Measurements from ENCODE around the gene NOP53. TPM values are rescaled to one million over a fixed set of nuclear protein-coding genes. Genes with fewer than 3 reads are reported as not detected.

The NOP53 gene
- total RNA-seq, 1 donor from 2014 or later = 121 TPM

DNA sequence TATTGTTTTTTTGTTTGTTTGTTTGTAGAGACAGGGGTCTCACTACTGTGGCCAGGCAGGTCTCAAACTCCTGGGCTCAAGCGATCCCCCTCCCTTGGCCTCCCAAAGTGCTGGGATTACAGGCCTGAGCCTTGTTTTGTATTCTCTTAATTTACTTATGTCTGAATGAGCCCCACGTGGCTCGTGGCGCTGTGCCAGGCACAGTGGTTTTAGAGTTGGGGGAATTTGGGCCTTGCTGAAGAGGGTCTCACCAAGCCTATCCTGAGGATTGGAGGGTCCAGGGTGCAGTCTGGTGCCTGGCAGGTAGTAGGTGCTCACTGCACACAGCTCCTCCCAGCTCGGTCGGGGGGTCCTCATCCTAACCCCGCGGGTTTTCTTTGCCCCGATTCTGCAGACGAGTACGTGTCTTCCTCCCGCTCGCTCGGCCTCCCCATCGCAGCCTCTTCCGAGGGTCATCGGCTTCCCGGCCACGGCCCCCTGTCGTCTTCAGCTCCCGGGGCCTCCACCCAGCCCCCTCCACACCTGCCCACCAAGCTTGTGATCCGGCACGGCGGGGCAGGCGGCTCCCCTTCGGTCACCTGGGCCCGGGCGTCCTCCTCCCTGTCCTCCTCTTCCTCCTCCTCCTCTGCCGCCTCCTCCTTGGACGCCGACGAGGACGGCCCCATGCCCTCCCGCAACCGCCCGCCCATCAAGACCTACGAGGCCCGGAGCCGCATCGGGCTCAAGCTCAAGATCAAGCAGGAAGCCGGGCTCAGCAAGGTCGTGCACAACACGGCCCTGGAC, 44.2 kb upstream of the NOP53 start:
- TF ChIP-seq, protein P1, sequence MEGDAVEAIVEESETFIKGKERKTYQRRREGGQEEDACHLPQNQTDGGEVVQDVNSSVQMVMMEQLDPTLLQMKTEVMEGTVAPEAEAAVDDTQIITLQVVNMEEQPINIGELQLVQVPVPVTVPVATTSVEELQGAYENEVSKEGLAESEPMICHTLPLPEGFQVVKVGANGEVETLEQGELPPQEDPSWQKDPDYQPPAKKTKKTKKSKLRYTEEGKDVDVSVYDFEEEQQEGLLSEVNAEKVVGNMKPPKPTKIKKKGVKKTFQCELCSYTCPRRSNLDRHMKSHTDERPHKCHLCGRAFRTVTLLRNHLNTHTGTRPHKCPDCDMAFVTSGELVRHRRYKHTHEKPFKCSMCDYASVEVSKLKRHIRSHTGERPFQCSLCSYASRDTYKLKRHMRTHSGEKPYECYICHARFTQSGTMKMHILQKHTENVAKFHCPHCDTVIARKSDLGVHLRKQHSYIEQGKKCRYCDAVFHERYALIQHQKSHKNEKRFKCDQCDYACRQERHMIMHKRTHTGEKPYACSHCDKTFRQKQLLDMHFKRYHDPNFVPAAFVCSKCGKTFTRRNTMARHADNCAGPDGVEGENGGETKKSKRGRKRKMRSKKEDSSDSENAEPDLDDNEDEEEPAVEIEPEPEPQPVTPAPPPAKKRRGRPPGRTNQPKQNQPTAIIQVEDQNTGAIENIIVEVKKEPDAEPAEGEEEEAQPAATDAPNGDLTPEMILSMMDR (IDR thresholded peaks at IDR 0.05; ENCODE audit: insufficient read depth, low read length, severe bottlenecking) = no peak
- H3K27me3 ChIP-seq (ENCODE audit: control insufficient read depth, insufficient read depth, low read length) = no peaks in the 10 kb centered on the region
- no peak for DNase-seq (ENCODE audit: low read depth)
- no peak overlapping the region for H3K4me3 ChIP-seq (ENCODE audit: low read depth, low read length)
- peaks cover 18% of the 10 kb centered on the region for H3K36me3 ChIP-seq (ENCODE audit: control insufficient read depth, insufficient read depth, low read length)
- no peak for FAIRE-seq

DNA sequence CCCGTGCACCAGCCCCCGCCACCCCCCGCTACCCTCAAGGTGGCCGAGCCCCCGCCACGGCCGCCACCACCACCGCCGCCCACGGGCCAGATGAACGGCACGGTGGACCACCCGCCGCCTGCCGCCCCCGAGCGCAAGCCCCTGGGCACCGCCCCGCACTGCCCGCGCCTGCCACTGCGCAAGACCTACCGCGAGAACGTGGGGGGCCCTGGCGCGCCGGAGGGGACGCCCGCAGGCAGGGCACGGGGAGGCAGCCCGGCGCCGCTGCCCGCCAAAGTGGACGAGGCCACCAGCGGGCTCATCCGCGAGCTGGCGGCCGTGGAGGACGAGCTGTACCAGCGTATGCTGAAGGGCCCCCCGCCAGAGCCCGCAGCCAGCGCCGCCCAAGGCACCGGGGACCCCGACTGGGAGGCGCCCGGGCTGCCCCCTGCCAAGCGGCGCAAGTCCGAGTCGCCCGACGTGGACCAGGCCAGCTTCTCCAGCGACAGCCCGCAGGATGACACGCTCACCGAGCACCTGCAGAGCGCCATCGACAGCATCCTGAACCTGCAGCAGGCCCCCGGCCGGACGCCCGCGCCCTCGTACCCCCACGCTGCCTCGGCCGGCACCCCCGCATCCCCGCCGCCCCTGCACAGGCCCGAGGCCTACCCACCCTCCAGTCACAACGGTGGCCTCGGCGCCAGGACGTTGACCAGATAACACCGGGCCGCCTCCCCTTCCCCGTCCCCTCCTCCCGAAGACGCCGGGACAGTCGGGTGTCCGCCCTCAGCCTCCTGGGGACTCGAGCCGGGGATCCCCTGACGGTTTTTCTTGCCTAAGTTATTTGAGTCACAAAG, 43.4 kb upstream of the NOP53 start:
- TF ChIP-seq, protein P1 (IDR thresholded peaks at IDR 0.05; ENCODE audit: insufficient read depth, low read length, severe bottlenecking) = no peak
- DNase-seq (ENCODE audit: low read depth) (no peak), FAIRE-seq (no peak)
- H3K27me3 ChIP-seq (ENCODE audit: control insufficient read depth, insufficient read depth, low read length) = no peaks in the 10 kb centered on the region
- peaks cover 18% of the 10 kb centered on the region for H3K36me3 ChIP-seq (ENCODE audit: control insufficient read depth, insufficient read depth, low read length)
- no peak overlapping the region for H3K4me3 ChIP-seq (ENCODE audit: low read depth, low read length)

DNA sequence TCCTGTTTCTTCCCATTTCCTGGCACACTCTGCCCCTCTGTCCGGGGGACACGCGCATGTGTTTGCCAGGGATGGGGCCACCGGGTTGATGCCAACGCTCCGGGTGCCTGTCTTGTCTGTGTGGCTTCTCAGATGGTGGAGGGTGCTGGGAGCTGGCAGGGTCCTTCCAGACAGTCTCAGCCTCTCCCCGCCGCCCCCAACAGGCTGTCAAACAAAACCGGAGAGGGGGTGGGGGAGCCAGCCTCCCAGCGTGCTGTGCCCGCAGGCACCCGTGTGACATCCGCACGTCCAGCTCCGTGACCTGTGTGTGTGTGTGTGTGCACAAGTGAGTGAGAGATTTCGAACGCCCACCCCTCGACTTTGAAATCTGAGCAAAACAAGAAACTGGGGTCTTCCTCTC, 42.7 kb upstream of the NOP53 start:
- DNase-seq (ENCODE audit: low read depth) = no peak
- Histone ChIP-seq H3K4me3 (ENCODE audit: low read depth, low read length) (no peak overlapping the region), H3K36me3 (ENCODE audit: control insufficient read depth, insufficient read depth, low read length) (peaks cover 18% of the 10 kb centered on the region), H3K27me3 (ENCODE audit: control insufficient read depth, insufficient read depth, low read length) (no peaks in the 10 kb centered on the region)
- no peak for FAIRE-seq
- TF ChIP-seq, protein P1 (IDR thresholded peaks at IDR 0.05; ENCODE audit: insufficient read depth, low read length, severe bottlenecking) = no peak

DNA sequence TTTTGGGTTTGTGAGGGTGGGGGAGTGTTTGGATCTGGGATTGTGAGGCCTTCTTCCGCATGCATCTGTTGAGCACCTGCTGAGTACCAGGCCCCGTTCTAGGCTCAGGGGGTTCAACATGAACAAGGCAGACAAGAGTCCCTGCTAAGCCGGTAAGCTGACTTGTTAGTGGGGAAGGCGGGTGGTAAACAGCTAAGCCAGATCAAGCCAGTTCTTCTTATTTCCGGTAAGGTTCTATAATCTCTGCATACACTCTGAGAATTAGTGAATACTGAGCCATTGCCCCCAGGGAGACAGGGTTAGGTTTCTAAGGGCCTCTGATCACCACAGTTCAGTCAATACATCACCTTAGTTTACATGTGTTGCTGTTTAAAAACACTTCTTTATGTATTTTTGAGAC, 42.0 kb upstream of the NOP53 start:
- TF ChIP-seq, protein P1 (IDR thresholded peaks at IDR 0.05; ENCODE audit: insufficient read depth, low read length, severe bottlenecking) = no peak
- DNase-seq (ENCODE audit: low read depth) = no peak
- H3K4me3 ChIP-seq (ENCODE audit: low read depth, low read length) = no peak overlapping the region
- no peak for FAIRE-seq
- peaks cover 16% of the 10 kb centered on the region for H3K36me3 ChIP-seq (ENCODE audit: control insufficient read depth, insufficient read depth, low read length)
- H3K27me3 ChIP-seq (ENCODE audit: control insufficient read depth, insufficient read depth, low read length) = no peaks in the 10 kb centered on the region

DNA sequence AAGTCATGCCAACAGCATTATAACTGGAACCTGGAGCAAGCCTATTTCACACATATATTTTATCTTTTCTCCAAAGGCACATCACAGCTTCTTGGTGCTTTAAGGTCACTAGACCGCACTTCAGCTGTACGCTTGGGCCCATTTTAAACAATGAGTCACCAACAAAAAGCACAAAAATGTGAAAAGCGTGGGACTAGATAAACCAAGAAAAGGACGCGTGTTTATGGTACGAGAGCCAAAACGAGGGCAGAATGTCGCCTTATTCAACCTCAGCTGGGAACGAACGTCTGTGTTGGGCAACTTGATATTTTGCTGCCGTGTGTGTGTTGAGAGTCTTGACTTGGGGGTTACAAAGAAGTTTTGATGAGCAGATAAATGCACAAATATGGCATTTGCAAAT, 41.3 kb upstream of the NOP53 start:
- DNase-seq (ENCODE audit: low read depth) (no peak), FAIRE-seq (no peak)
- Histone ChIP-seq H3K36me3 (ENCODE audit: control insufficient read depth, insufficient read depth, low read length) (peaks cover 9% of the 10 kb centered on the region), H3K4me3 (ENCODE audit: low read depth, low read length) (no peak overlapping the region), H3K27me3 (ENCODE audit: control insufficient read depth, insufficient read depth, low read length) (no peaks in the 10 kb centered on the region)
- TF ChIP-seq, protein P1 (IDR thresholded peaks at IDR 0.05; ENCODE audit: insufficient read depth, low read length, severe bottlenecking) = no peak

Measured in bronchial epithelial cell (primary cell).